ENCODE results near the gene KLHL3. TPM values are rescaled to one million over a fixed set of nuclear protein-coding genes. Genes with fewer than 3 reads are reported as not detected.

The KLHL3 gene
- total RNA-seq, 5 donors from 2014 or later (not counting 1 experiment from before 2014, with no cell fraction given), result 15.1 to 28.0 (median 26.5) TPM

GRCh38 chr5:137716337-137716736, 19.6 kb downstream of the KLHL3 start:
- peaks cover 4 to 10% (median 7%) of the 10 kb centered on the region in 3 donors for H3K4me1 Mint-ChIP-seq
- H3K27me3 ChIP-seq (replicated peaks in 1 of 2; ENCODE audit: control insufficient read depth in 2 of 2, extremely low read depth in 1 of 2, insufficient read depth in 2 of 2, low read length in 1 of 2), result no peaks in the 10 kb centered on the region
- 100% methylated on average over 2 of the region's 3 CpGs for WGBS (ENCODE audit: insufficient coverage)
- ATAC-seq (replicated peaks in 1 of 4), result no peak
- peaks cover 61% of the 10 kb centered on the region for H3K36me3 Mint-ChIP-seq
- H3K36me3 ChIP-seq (ENCODE audit: control insufficient read depth in 2 of 2, extremely low read depth in 1 of 2, insufficient read depth in 1 of 2, low read length in 1 of 2), result peaks cover 8 to 11% of the 10 kb centered on the region in 2 donors
- no peak overlapping the region for H3K27ac Mint-ChIP-seq
- no peak overlapping the region for H3K4me3 Mint-ChIP-seq
- no peak for DNase-seq
- no peaks in the 10 kb centered on the region for H3K27me3 Mint-ChIP-seq
- peaks cover 3% of the 10 kb centered on the region for H3K9me3 ChIP-seq
- CTCF ChIA-PET, result no interaction called here
- POLR2A ChIA-PET, result no interaction called here
- no peak overlapping the region for H3K27ac ChIP-seq (ENCODE audit: low read length)
- no peak overlapping the region for H3K4me3 ChIP-seq (ENCODE audit: control insufficient read depth in 1 of 2, extremely low read depth in 1 of 2, low read length in 1 of 2)
- peaks cover 5 to 15% (median 13%) of the 10 kb centered on the region in 3 donors for H3K9me3 Mint-ChIP-seq
- no peaks in the 10 kb centered on the region for H3K4me1 ChIP-seq (ENCODE audit: control insufficient read depth in 1 of 2, extremely low read depth in 1 of 2, insufficient read depth in 2 of 2, low read length in 2 of 2)

GRCh38 chr5:137715456-137715855, 20.4 kb downstream of the KLHL3 start:
- H3K36me3 Mint-ChIP-seq, result peaks cover 62% of the 10 kb centered on the region
- Histone ChIP-seq H3K9me3 (peaks cover 3% of the 10 kb centered on the region), H3K4me3 (ENCODE audit: control insufficient read depth in 1 of 2, extremely low read depth in 1 of 2, low read length in 1 of 2) (no peak overlapping the region), H3K27ac (ENCODE audit: low read length) (no peak overlapping the region), H3K36me3 (ENCODE audit: control insufficient read depth in 2 of 2, extremely low read depth in 1 of 2, insufficient read depth in 1 of 2, low read length in 1 of 2) (peaks cover 6 to 9% of the 10 kb centered on the region in 2 donors), H3K27me3 (replicated peaks in 1 of 2; ENCODE audit: control insufficient read depth in 2 of 2, extremely low read depth in 1 of 2, insufficient read depth in 2 of 2, low read length in 1 of 2) (no peaks in the 10 kb centered on the region), H3K4me1 (ENCODE audit: control insufficient read depth in 1 of 2, extremely low read depth in 1 of 2, insufficient read depth in 2 of 2, low read length in 2 of 2) (no peaks in the 10 kb centered on the region)
- no peak overlapping the region for H3K27ac Mint-ChIP-seq
- H3K27me3 Mint-ChIP-seq, result no peaks in the 10 kb centered on the region
- POLR2A ChIA-PET, result no interaction called here
- DNase-seq, result no peak
- peaks cover 0 to 4% (median 0%) of the 10 kb centered on the region in 3 donors for H3K4me1 Mint-ChIP-seq
- H3K9me3 Mint-ChIP-seq, result peaks cover 5 to 15% (median 13%) of the 10 kb centered on the region in 3 donors
- WGBS (ENCODE audit: insufficient coverage), result 100% methylated on average over 1 of the region's 1 CpG
- no peak overlapping the region for H3K4me3 Mint-ChIP-seq
- CTCF ChIA-PET, result no interaction called here
- no peak for ATAC-seq (replicated peaks in 1 of 4)

DNA sequence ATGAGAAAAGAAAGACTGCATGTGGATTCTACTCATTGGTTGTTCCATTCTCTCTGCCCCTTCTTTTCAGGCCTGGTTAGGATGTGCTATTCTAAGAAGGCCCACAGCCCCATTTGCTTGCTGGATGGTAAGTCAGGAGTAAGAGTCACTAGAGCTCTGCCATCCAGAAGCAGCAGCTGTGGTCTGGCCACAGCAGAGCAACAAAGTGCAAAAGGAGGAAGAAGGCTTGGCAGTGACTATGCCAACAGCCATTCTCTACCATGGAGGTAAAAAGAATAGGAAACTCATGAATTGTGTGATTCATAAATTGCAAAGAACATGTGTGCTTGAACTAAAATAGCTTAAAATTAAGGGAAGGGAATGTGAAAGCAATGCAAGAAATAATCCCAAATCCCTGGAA, 20.9 kb downstream of the KLHL3 start:
- Mint-ChIP-seq H3K9me3 (peaks cover 5 to 15% (median 13%) of the 10 kb centered on the region in 3 donors), H3K27me3 (no peaks in the 10 kb centered on the region), H3K4me3 (no peak overlapping the region), H3K4me1 (peaks cover 0 to 4% (median 0%) of the 10 kb centered on the region in 3 donors), H3K27ac (peak overlapping the region in 1 of 2 donors; percentile 19), H3K36me3 (peaks cover 62% of the 10 kb centered on the region)
- no peak overlapping the region for H3K4me3 ChIP-seq (ENCODE audit: control insufficient read depth in 1 of 2, extremely low read depth in 1 of 2, low read length in 1 of 2)
- ChIA-PET CTCF (no interaction called here), POLR2A (no interaction called here)
- no peaks in the 10 kb centered on the region for H3K27me3 ChIP-seq (replicated peaks in 1 of 2; ENCODE audit: control insufficient read depth in 2 of 2, extremely low read depth in 1 of 2, insufficient read depth in 2 of 2, low read length in 1 of 2)
- peaks cover 3% of the 10 kb centered on the region for H3K9me3 ChIP-seq
- H3K27ac ChIP-seq (ENCODE audit: low read length), result no peak overlapping the region
- H3K36me3 ChIP-seq (ENCODE audit: control insufficient read depth in 2 of 2, extremely low read depth in 1 of 2, insufficient read depth in 1 of 2, low read length in 1 of 2), result peaks cover 2 to 7% of the 10 kb centered on the region in 2 donors
- DNase-seq (no peak), ATAC-seq (replicated peaks in 1 of 4) (no peak)
- no peaks in the 10 kb centered on the region for H3K4me1 ChIP-seq (ENCODE audit: control insufficient read depth in 1 of 2, extremely low read depth in 1 of 2, insufficient read depth in 2 of 2, low read length in 2 of 2)

- CTCF ChIA-PET, result no interaction called here
- H3K27ac ChIP-seq (ENCODE audit: low read length), result no peak overlapping the region
- peaks cover 3% of the 10 kb centered on the region for H3K9me3 ChIP-seq
- no peaks in the 10 kb centered on the region for H3K4me1 ChIP-seq (ENCODE audit: control insufficient read depth in 1 of 2, extremely low read depth in 1 of 2, insufficient read depth in 2 of 2, low read length in 2 of 2)
- no peak overlapping the region for H3K4me3 ChIP-seq (ENCODE audit: control insufficient read depth in 1 of 2, extremely low read depth in 1 of 2, low read length in 1 of 2)
- POLR2A ChIA-PET, result no interaction called here
- DNase-seq, result no peak
- Mint-ChIP-seq H3K27me3 (no peaks in the 10 kb centered on the region), H3K27ac (peak overlapping the region in 1 of 2 donors; percentile 19), H3K4me3 (no peak overlapping the region), H3K4me1 (peaks cover 0 to 4% (median 0%) of the 10 kb centered on the region in 3 donors), H3K36me3 (peaks cover 65% of the 10 kb centered on the region), H3K9me3 (peaks cover 5 to 15% (median 13%) of the 10 kb centered on the region in 3 donors)
- ATAC-seq (replicated peaks in 1 of 4), result no peak
- peaks cover 6 to 10% of the 10 kb centered on the region in 2 donors for H3K36me3 ChIP-seq (ENCODE audit: control insufficient read depth in 2 of 2, extremely low read depth in 1 of 2, insufficient read depth in 1 of 2, low read length in 1 of 2)
- WGBS (ENCODE audit: insufficient coverage), result no CpG with 5 or more reads among the region's 2 CpGs
- H3K27me3 ChIP-seq (replicated peaks in 1 of 2; ENCODE audit: control insufficient read depth in 2 of 2, extremely low read depth in 1 of 2, insufficient read depth in 2 of 2, low read length in 1 of 2), result no peaks in the 10 kb centered on the region
These were observed 21.4 kb downstream of the KLHL3 start for GRCh38 chr5:137714494-137714893.

DNA sequence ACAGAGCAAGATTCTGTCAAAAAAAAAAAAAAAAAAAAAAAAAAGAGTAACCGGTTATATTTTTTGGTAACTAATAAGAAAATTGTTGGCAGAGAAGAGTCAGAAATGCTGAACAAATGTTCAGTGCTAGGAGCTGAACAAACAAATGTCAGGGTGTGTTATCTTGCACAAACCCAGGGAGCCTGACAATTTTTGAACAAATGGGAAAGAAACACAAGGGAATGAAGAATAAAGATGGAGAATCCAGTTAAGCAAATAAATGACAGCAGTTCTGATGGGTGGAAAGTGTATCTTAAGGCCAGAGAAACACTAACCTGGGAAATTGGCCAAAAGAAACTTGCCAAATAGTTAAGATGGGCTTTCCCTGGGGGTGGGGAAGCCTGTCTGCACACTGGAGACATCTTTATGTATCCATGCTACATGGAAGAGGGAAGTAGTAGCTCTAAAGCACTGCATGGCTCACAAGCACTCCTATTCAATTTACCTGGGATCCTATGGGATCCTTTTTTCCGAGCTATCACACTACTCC, 23.7 kb downstream of the KLHL3 start:
- Mint-ChIP-seq H3K4me3 (no peak overlapping the region), H3K9me3 (peaks cover 5 to 15% (median 13%) of the 10 kb centered on the region in 3 donors), H3K4me1 (peaks cover 0 to 11% (median 0%) of the 10 kb centered on the region in 3 donors), H3K27ac (no peak overlapping the region), H3K36me3 (peaks cover 67% of the 10 kb centered on the region), H3K27me3 (no peaks in the 10 kb centered on the region)
- ChIA-PET CTCF (interaction anchor here in 1 of 2 donors (0.7 to 0.9 kb wide), 2 partner anchors 13 to 51 kb away, joined by 3 to 5 read pairs; no protein-coding TSS in a partner anchor), POLR2A (no interaction called here)
- DNase-seq (no peak), ATAC-seq (replicated peaks in 1 of 4) (no peak)
- Histone ChIP-seq H3K27ac (ENCODE audit: low read length) (no peak overlapping the region), H3K36me3 (ENCODE audit: control insufficient read depth in 2 of 2, extremely low read depth in 1 of 2, insufficient read depth in 1 of 2, low read length in 1 of 2) (peaks cover 18 to 20% of the 10 kb centered on the region in 2 donors), H3K4me1 (ENCODE audit: control insufficient read depth in 1 of 2, extremely low read depth in 1 of 2, insufficient read depth in 2 of 2, low read length in 2 of 2) (peaks cover 0 to 2% of the 10 kb centered on the region in 2 experiments), H3K9me3 (peaks cover 3% of the 10 kb centered on the region), H3K27me3 (replicated peaks in 1 of 2; ENCODE audit: control insufficient read depth in 2 of 2, extremely low read depth in 1 of 2, insufficient read depth in 2 of 2, low read length in 1 of 2) (no peaks in the 10 kb centered on the region), H3K4me3 (ENCODE audit: control insufficient read depth in 1 of 2, extremely low read depth in 1 of 2, low read length in 1 of 2) (no peak overlapping the region)
- no CpG with 5 or more reads among the region's 2 CpGs for WGBS (ENCODE audit: insufficient coverage)

GRCh38 chr5:137710086-137710485, 25.8 kb downstream of the KLHL3 start:
- Mint-ChIP-seq H3K27me3 (no peaks in the 10 kb centered on the region), H3K27ac (no peak overlapping the region), H3K36me3 (peaks cover 71% of the 10 kb centered on the region), H3K4me3 (no peak overlapping the region), H3K4me1 (peaks cover 0 to 11% (median 0%) of the 10 kb centered on the region in 3 donors), H3K9me3 (peaks cover 5 to 15% (median 13%) of the 10 kb centered on the region in 3 donors)
- Histone ChIP-seq H3K27ac (ENCODE audit: low read length) (no peak overlapping the region), H3K9me3 (peaks cover 3% of the 10 kb centered on the region), H3K27me3 (replicated peaks in 1 of 2; ENCODE audit: control insufficient read depth in 2 of 2, extremely low read depth in 1 of 2, insufficient read depth in 2 of 2, low read length in 1 of 2) (no peaks in the 10 kb centered on the region), H3K4me1 (ENCODE audit: control insufficient read depth in 1 of 2, extremely low read depth in 1 of 2, insufficient read depth in 2 of 2, low read length in 2 of 2) (peaks cover 0 to 2% of the 10 kb centered on the region in 2 experiments), H3K36me3 (ENCODE audit: control insufficient read depth in 2 of 2, extremely low read depth in 1 of 2, insufficient read depth in 1 of 2, low read length in 1 of 2) (peaks cover 11 to 20% of the 10 kb centered on the region in 2 donors), H3K4me3 (ENCODE audit: control insufficient read depth in 1 of 2, extremely low read depth in 1 of 2, low read length in 1 of 2) (no peak overlapping the region)
- CTCF ChIA-PET, result no interaction called here
- DNase-seq, result no peak
- no CpG with 5 or more reads among the region's 5 CpGs for WGBS (ENCODE audit: insufficient coverage)
- POLR2A ChIA-PET, result no interaction called here
- no peak for ATAC-seq (replicated peaks in 1 of 4)
